BLaER1 (cell line): Measurements from ENCODE around the gene DNAJC30.
"Not testable (repeated sequence)": the region's sequence is repeated elsewhere in the genome, so short reads cannot be mapped to it uniquely, and the experiment has no call there.

Experiments used
- H3K27ac ChIP-seq: shearing (Covaris generic); formaldehyde crosslinking; 2 replicates; pipeline ENCODE4 v1.8.1; 2022
- H3K27me3 ChIP-seq: shearing (Covaris generic); formaldehyde crosslinking; 2 replicates; pipeline ENCODE4 v1.8.1; 2022
- H3K36me3 ChIP-seq: shearing (Covaris generic); formaldehyde crosslinking; 2 replicates; pipeline ENCODE4 v1.8.1; 2022
- H3K4me1 ChIP-seq: shearing (Covaris generic); formaldehyde crosslinking; 2 replicates; pipeline ENCODE4 v1.8.1; 2022
- H3K4me2 ChIP-seq: shearing (Covaris generic); formaldehyde crosslinking; 2 replicates; pipeline ENCODE4 v1.8.1; 2022
- H3K4me3 ChIP-seq: shearing (Covaris generic); formaldehyde crosslinking; 2 replicates; pipeline ENCODE4 v1.8.1; 2022
- H3K9ac ChIP-seq: shearing (Covaris generic); formaldehyde crosslinking; 2 replicates; pipeline ENCODE4 v1.8.1; 2022
- H3K9me3 ChIP-seq: shearing (Covaris generic); formaldehyde crosslinking; 2 replicates; pipeline ENCODE4 v1.8.1; 2022
- H4K20me1 ChIP-seq: shearing (Covaris generic); formaldehyde crosslinking; 2 replicates; pipeline ENCODE4 v1.8.1; 2022
- Cebpa-rat ChIP-seq: shearing (Covaris generic); IDR thresholded peaks from 2 replicates; pipeline ENCODE4 v1.8.1; 2022

The DNAJC30 gene

GRCh38 chr7:73669858-73670385 is 13.3 kb downstream of the DNAJC30 start:
- Histone ChIP-seq H3K36me3 (peaks cover 10% of the 10 kb centered on the region), H3K27ac (no peak overlapping the region), H3K9ac (no peak overlapping the region), H3K4me3 (no peak overlapping the region), H3K4me1 (peaks cover 20% of the 10 kb centered on the region), H3K27me3 (0 out of 2 replicates have a peak, but pooled peaks cover 8% of the 10 kb centered on the region), H3K4me2 (0 out of 2 replicates have a peak overlapping the region, but pooled peaks have one; percentile 96), H4K20me1 (peaks cover 34% of the 10 kb centered on the region), H3K9me3 (no peaks in the 10 kb centered on the region)
- TF ChIP-seq Cebpa-rat, result no peak

- Histone ChIP-seq H3K36me3 (peaks cover 10% of the 10 kb centered on the region), H3K27ac (no peak overlapping the region), H3K9me3 (no peaks in the 10 kb centered on the region), H3K4me3 (peak overlapping the region; percentile 91), H3K4me2 (peak overlapping the region; percentile 96), H3K9ac (peak overlapping the region; percentile 90; the same call in 1 of the 2 replicates), H4K20me1 (peaks cover 29% of the 10 kb centered on the region), H3K4me1 (peaks cover 20% of the 10 kb centered on the region), H3K27me3 (0 out of 2 replicates have a peak, but pooled peaks cover 8% of the 10 kb centered on the region)
- no peak for TF ChIP-seq Cebpa-rat
Measured at GRCh38 chr7:73669288-73669701, 14.0 kb downstream of the DNAJC30 start.

GRCh38 chr7:73668886-73669230 is 14.4 kb downstream of the DNAJC30 start:
- H3K9me3 ChIP-seq, result no peaks in the 10 kb centered on the region
- peak overlapping the region; percentile 90 for H3K9ac ChIP-seq
- H3K36me3 ChIP-seq, result peaks cover 10% of the 10 kb centered on the region
- peak overlapping the region; percentile 96 for H3K4me2 ChIP-seq
- 0 out of 2 replicates have a peak, but pooled peaks cover 8% of the 10 kb centered on the region for H3K27me3 ChIP-seq
- TF ChIP-seq Cebpa-rat, result no peak
- H4K20me1 ChIP-seq, result peaks cover 29% of the 10 kb centered on the region
- H3K4me1 ChIP-seq, result peaks cover 20% of the 10 kb centered on the region
- peak overlapping the region; percentile 91 for H3K4me3 ChIP-seq
- H3K27ac ChIP-seq, result peak overlapping the region; percentile 87; the same call in 1 of the 2 replicates

- Histone ChIP-seq H3K27me3 (0 out of 2 replicates have a peak, but pooled peaks cover 8% of the 10 kb centered on the region), H3K4me1 (peaks cover 20% of the 10 kb centered on the region), H3K9me3 (peaks cover 4% of the 10 kb centered on the region), H3K27ac (peak overlapping the region; percentile 87), H3K4me3 (peak overlapping the region; percentile 91), H3K9ac (peak overlapping the region; percentile 90), H3K4me2 (peak overlapping the region; percentile 96), H4K20me1 (peaks cover 23% of the 10 kb centered on the region), H3K36me3 (peaks cover 10% of the 10 kb centered on the region)
- TF ChIP-seq Cebpa-rat, result no peak
Measured at GRCh38 chr7:73668103-73668885, 15.0 kb downstream of the DNAJC30 start.

GRCh38 chr7:73667344-73668102 is 15.7 kb downstream of the DNAJC30 start, which contains the start of gene VPS37D:
VPS37D (plus strand) TSS chr7:73667831; CDS start chr7:73667959, 128 bp downstream.
- H3K9ac ChIP-seq, result peak within 1 kb of the TSS; percentile 90
- peaks cover 20% of the 10 kb centered on the region for H4K20me1 ChIP-seq
- H3K27ac ChIP-seq, result peak within 1 kb of the TSS; percentile 87
- peaks cover 10% of the 10 kb centered on the region for H3K36me3 ChIP-seq
- H3K9me3 ChIP-seq, result peaks cover 11% of the 10 kb centered on the region
- peaks cover 20% of the 10 kb centered on the region for H3K4me1 ChIP-seq
- H3K4me2 ChIP-seq, result peak within 1 kb of the TSS; percentile 96
- H3K27me3 ChIP-seq, result 0 out of 2 replicates have a peak, but pooled peaks cover 8% of the 10 kb centered on the region
- H3K4me3 ChIP-seq, result peak within 1 kb of the TSS; percentile 91
- TF ChIP-seq Cebpa-rat, result no peak

GRCh38 chr7:73663033-73663432 is 20.2 kb downstream of the DNAJC30 start:
- Histone ChIP-seq H3K27me3 (0 out of 2 replicates have a peak, but pooled peaks cover 8% of the 10 kb centered on the region), H3K9me3 (peaks cover 15% of the 10 kb centered on the region), H3K27ac (no peak overlapping the region), H3K4me1 (no peaks in the 10 kb centered on the region), H3K4me2 (no peak overlapping the region), H3K36me3 (no peaks in the 10 kb centered on the region), H3K9ac (no peak overlapping the region), H4K20me1 (no peaks in the 10 kb centered on the region), H3K4me3 (no peak overlapping the region)
- TF ChIP-seq Cebpa-rat, result no peak

- not testable (repeated sequence) for H3K9ac ChIP-seq, H3K4me1 ChIP-seq, H4K20me1 ChIP-seq, H3K4me2 ChIP-seq, H3K36me3 ChIP-seq, H3K4me3 ChIP-seq, H3K27me3 ChIP-seq, H3K27ac ChIP-seq
- H3K9me3 ChIP-seq, result peaks cover 15% of the 10 kb centered on the region
Measured at GRCh38 chr7:73660594-73660993, 22.7 kb downstream of the DNAJC30 start.

GRCh38 chr7:73659983-73660382 is 23.3 kb downstream of the DNAJC30 start:
- peaks cover 20% of the 10 kb centered on the region for H3K9me3 ChIP-seq
- no peak for TF ChIP-seq Cebpa-rat
- no peak overlapping the region for H3K27ac ChIP-seq
- H3K36me3 ChIP-seq, result no peaks in the 10 kb centered on the region
- no peaks in the 10 kb centered on the region for H3K4me1 ChIP-seq
- no peak overlapping the region for H3K9ac ChIP-seq
- H3K4me3 ChIP-seq, result no peak overlapping the region
- no peaks in the 10 kb centered on the region for H3K27me3 ChIP-seq
- no peak overlapping the region for H3K4me2 ChIP-seq
- no peaks in the 10 kb centered on the region for H4K20me1 ChIP-seq

- not testable (repeated sequence) for H3K27ac ChIP-seq, H3K4me2 ChIP-seq, H3K27me3 ChIP-seq, H4K20me1 ChIP-seq, H3K9ac ChIP-seq, H3K36me3 ChIP-seq, H3K9me3 ChIP-seq, H3K4me1 ChIP-seq, H3K4me3 ChIP-seq
Measured at GRCh38 chr7:73655309-73655708, 27.9 kb downstream of the DNAJC30 start.

GRCh38 chr7:73652541-73652949 is 30.7 kb downstream of the DNAJC30 start:
- TF ChIP-seq Cebpa-rat, result no peak
- H3K4me3 ChIP-seq, result no peak overlapping the region
- peaks cover 6% of the 10 kb centered on the region; the same call in 1 of the 2 replicates for H4K20me1 ChIP-seq
- no peaks in the 10 kb centered on the region for H3K36me3 ChIP-seq
- no peak overlapping the region for H3K27ac ChIP-seq
- H3K9ac ChIP-seq, result no peak overlapping the region
- H3K4me2 ChIP-seq, result no peak overlapping the region
- 0 out of 2 replicates have a peak, but pooled peaks cover 5% of the 10 kb centered on the region for H3K9me3 ChIP-seq
- H3K27me3 ChIP-seq, result peaks cover 33% of the 10 kb centered on the region
- 0 out of 2 replicates have a peak, but pooled peaks cover 6% of the 10 kb centered on the region for H3K4me1 ChIP-seq
